ENCODE measurements around the gene SPECC1L.

The SPECC1L gene

GRCh38 chr22:24366701-24367100, 96.1 kb downstream of the SPECC1L start:
- no peak overlapping the region for H3K4me3 ChIP-seq
- TF ChIP-seq EZH2 (IDR thresholded peaks at IDR 0.05), result no peak
- no peak for TF ChIP-seq POLR2AphosphoS5 (IDR thresholded peaks at IDR 0.05; ENCODE audit: borderline replicate concordance, low read depth, low read length)
- no peak for TF ChIP-seq FOXP2 (optimal IDR thresholded peaks at IDR 0.05; ENCODE audit: control extremely low read depth, extremely low read length, insufficient read depth)
- H3K27ac ChIP-seq, result no peak overlapping the region
- H3K36me3 ChIP-seq (ENCODE audit: insufficient read depth, low read length), result peaks cover 92% of the 10 kb centered on the region
- H3K9ac ChIP-seq (ENCODE audit: insufficient read length), result no peak overlapping the region
- no peak for DNase-seq (ENCODE audit: low read depth, low spot score)
- H3K9me3 ChIP-seq (ENCODE audit: low read depth, low read length), result no peaks in the 10 kb centered on the region

GRCh38 chr22:24367841-24368240, 97.2 kb downstream of the SPECC1L start:
- Histone ChIP-seq H3K36me3 (ENCODE audit: insufficient read depth, low read length) (peaks cover 90% of the 10 kb centered on the region), H3K4me3 (no peak overlapping the region), H3K9ac (ENCODE audit: insufficient read length) (no peak overlapping the region), H3K9me3 (ENCODE audit: low read depth, low read length) (no peaks in the 10 kb centered on the region), H3K27ac (no peak overlapping the region)
- TF ChIP-seq POLR2AphosphoS5 (IDR thresholded peaks at IDR 0.05; ENCODE audit: borderline replicate concordance, low read depth, low read length) (no peak), FOXP2 (optimal IDR thresholded peaks at IDR 0.05; ENCODE audit: control extremely low read depth, extremely low read length, insufficient read depth) (no peak), EZH2 (IDR thresholded peaks at IDR 0.05) (no peak)
- DNase-seq (ENCODE audit: low read depth, low spot score), result no peak

GRCh38 chr22:24370401-24370800, 99.8 kb downstream of the SPECC1L start:
- Histone ChIP-seq H3K4me3 (no peak overlapping the region), H3K9ac (ENCODE audit: insufficient read length) (no peak overlapping the region), H3K9me3 (ENCODE audit: low read depth, low read length) (no peaks in the 10 kb centered on the region), H3K36me3 (ENCODE audit: insufficient read depth, low read length) (peaks cover 78% of the 10 kb centered on the region), H3K27ac (no peak overlapping the region)
- no peak for TF ChIP-seq FOXP2 (optimal IDR thresholded peaks at IDR 0.05; ENCODE audit: control extremely low read depth, extremely low read length, insufficient read depth)
- TF ChIP-seq POLR2AphosphoS5 (IDR thresholded peaks at IDR 0.05; ENCODE audit: borderline replicate concordance, low read depth, low read length), result no peak
- no peak for TF ChIP-seq EZH2 (IDR thresholded peaks at IDR 0.05)
- no peak for DNase-seq (ENCODE audit: low read depth, low spot score)

- no peak for DNase-seq (ENCODE audit: low read depth, low spot score)
- no peak overlapping the region for H3K9ac ChIP-seq (ENCODE audit: insufficient read length)
- no peak overlapping the region for H3K27ac ChIP-seq
- peaks cover 70% of the 10 kb centered on the region for H3K36me3 ChIP-seq (ENCODE audit: insufficient read depth, low read length)
- no peak overlapping the region for H3K4me3 ChIP-seq
- H3K9me3 ChIP-seq (ENCODE audit: low read depth, low read length), result no peaks in the 10 kb centered on the region
- TF ChIP-seq POLR2AphosphoS5 (IDR thresholded peaks at IDR 0.05; ENCODE audit: borderline replicate concordance, low read depth, low read length) (no peak), FOXP2 (optimal IDR thresholded peaks at IDR 0.05; ENCODE audit: control extremely low read depth, extremely low read length, insufficient read depth) (no peak), EZH2 (IDR thresholded peaks at IDR 0.05) (no peak)
These were observed 105.4 kb downstream of the SPECC1L start for GRCh38 chr22:24376002-24376401.

- no peak for DNase-seq (ENCODE audit: low read depth, low spot score)
These were observed 106.0 kb downstream of the SPECC1L start for GRCh38 chr22:24376586-24376985.

GRCh38 chr22:24379536-24379935, 108.9 kb downstream of the SPECC1L start:
- H3K4me3 ChIP-seq, result no peak overlapping the region
- no peak overlapping the region for H3K27ac ChIP-seq
- TF ChIP-seq FOXP2 (optimal IDR thresholded peaks at IDR 0.05; ENCODE audit: control extremely low read depth, extremely low read length, insufficient read depth) (no peak), POLR2AphosphoS5 (IDR thresholded peaks at IDR 0.05; ENCODE audit: borderline replicate concordance, low read depth, low read length) (no peak), EZH2 (IDR thresholded peaks at IDR 0.05) (no peak)
- no peak for DNase-seq (ENCODE audit: low read depth, low spot score)
- H3K36me3 ChIP-seq (ENCODE audit: insufficient read depth, low read length), result peaks cover 63% of the 10 kb centered on the region
- H3K9me3 ChIP-seq (ENCODE audit: low read depth, low read length), result no peaks in the 10 kb centered on the region
- no peak overlapping the region for H3K9ac ChIP-seq (ENCODE audit: insufficient read length)

More at GRCh38 chr22:24376586-24376985, 106.0 kb downstream of the SPECC1L start:
- H3K9ac ChIP-seq (ENCODE audit: insufficient read length), result no peak overlapping the region
- H3K4me3 ChIP-seq, result no peak overlapping the region
- H3K27ac ChIP-seq, result no peak overlapping the region
- TF ChIP-seq POLR2AphosphoS5 (IDR thresholded peaks at IDR 0.05; ENCODE audit: borderline replicate concordance, low read depth, low read length) (no peak), FOXP2 (optimal IDR thresholded peaks at IDR 0.05; ENCODE audit: control extremely low read depth, extremely low read length, insufficient read depth) (no peak)
- no peaks in the 10 kb centered on the region for H3K9me3 ChIP-seq (ENCODE audit: low read depth, low read length)
- H3K36me3 ChIP-seq (ENCODE audit: insufficient read depth, low read length), result peaks cover 70% of the 10 kb centered on the region

GRCh38 chr22:24380220-24380904, 109.7 kb downstream of the SPECC1L start:
- TF ChIP-seq POLR2AphosphoS5 (IDR thresholded peaks at IDR 0.05; ENCODE audit: borderline replicate concordance, low read depth, low read length) (no peak), EZH2 (IDR thresholded peaks at IDR 0.05) (no peak), FOXP2 (optimal IDR thresholded peaks at IDR 0.05; ENCODE audit: control extremely low read depth, extremely low read length, insufficient read depth) (no peak)
- DNase-seq (ENCODE audit: low read depth, low spot score), result no peak
- no peak overlapping the region for H3K9ac ChIP-seq (ENCODE audit: insufficient read length)
- no peaks in the 10 kb centered on the region for H3K9me3 ChIP-seq (ENCODE audit: low read depth, low read length)
- peaks cover 58% of the 10 kb centered on the region for H3K36me3 ChIP-seq (ENCODE audit: insufficient read depth, low read length)
- H3K4me3 ChIP-seq, result no peak overlapping the region
- no peak overlapping the region for H3K27ac ChIP-seq

- Histone ChIP-seq H3K9me3 (ENCODE audit: low read depth, low read length) (no peaks in the 10 kb centered on the region), H3K4me3 (no peak overlapping the region), H3K36me3 (ENCODE audit: insufficient read depth, low read length) (peaks cover 58% of the 10 kb centered on the region), H3K9ac (ENCODE audit: insufficient read length) (no peak overlapping the region), H3K27ac (no peak overlapping the region)
- no peak for DNase-seq (ENCODE audit: low read depth, low spot score)
- TF ChIP-seq POLR2AphosphoS5 (IDR thresholded peaks at IDR 0.05; ENCODE audit: borderline replicate concordance, low read depth, low read length) (no peak), EZH2 (IDR thresholded peaks at IDR 0.05) (no peak), FOXP2 (optimal IDR thresholded peaks at IDR 0.05; ENCODE audit: control extremely low read depth, extremely low read length, insufficient read depth) (no peak)
These were observed 110.2 kb downstream of the SPECC1L start for GRCh38 chr22:24380905-24381230.

- Histone ChIP-seq H3K9ac (ENCODE audit: insufficient read length) (no peak overlapping the region), H3K9me3 (ENCODE audit: low read depth, low read length) (no peaks in the 10 kb centered on the region), H3K27ac (no peak overlapping the region), H3K36me3 (ENCODE audit: insufficient read depth, low read length) (peaks cover 49% of the 10 kb centered on the region), H3K4me3 (no peak overlapping the region)
- TF ChIP-seq FOXP2 (optimal IDR thresholded peaks at IDR 0.05; ENCODE audit: control extremely low read depth, extremely low read length, insufficient read depth) (no peak), POLR2AphosphoS5 (IDR thresholded peaks at IDR 0.05; ENCODE audit: borderline replicate concordance, low read depth, low read length) (no peak), EZH2 (IDR thresholded peaks at IDR 0.05) (no peak)
- DNase-seq (ENCODE audit: low read depth, low spot score), result no peak
These were observed 112.4 kb downstream of the SPECC1L start for GRCh38 chr22:24383061-24383460.
